HUDEP-2 (cell line): ENCODE data around the gene GPC5.
"Not testable (repeated sequence)": the region's sequence is repeated elsewhere in the genome, so short reads cannot be mapped to it uniquely, and the experiment has no call there.

Source experiments
- DNase-seq, 76 experiments: peaks; one replicate each; lab custom pipeline; 2025; ENCODE audit not compliant: unreplicated experiment in 76 of 76; lab: John Stamatoyannopoulos, UW

The GPC5 gene

GRCh38 chr13:91643394-91643793 lies 245.0 kb downstream of the GPC5 start:
- DNase-seq: peak in 38 of 76 experiments; percentile 1 to 61 (median 15)

GRCh38 chr13:91644806-91645205 lies 246.4 kb downstream of the GPC5 start:
- DNase-seq: no peak

- peak in 9 of 76 experiments; percentile 1 to 17 (median 11) for DNase-seq
Observed at GRCh38 chr13:91647361-91647990, 249.1 kb downstream of the GPC5 start.

GRCh38 chr13:91648012-91648411 lies 249.6 kb downstream of the GPC5 start:
- no peak for DNase-seq

GRCh38 chr13:91649456-91649855 lies 251.0 kb downstream of the GPC5 start:
- no peak for DNase-seq

GRCh38 chr13:91652404-91653301 lies 254.2 kb downstream of the GPC5 start:
- no peak for DNase-seq

GRCh38 chr13:91655731-91656130 lies 257.3 kb downstream of the GPC5 start:
- no peak for DNase-seq

GRCh38 chr13:91657283-91657682 lies 258.9 kb downstream of the GPC5 start:
- DNase-seq: no peak

- DNase-seq: no peak
Observed at GRCh38 chr13:91659256-91660075, 261.0 kb downstream of the GPC5 start.

- no peak for DNase-seq
Observed at GRCh38 chr13:91660076-91660415, 261.6 kb downstream of the GPC5 start.

- DNase-seq: no peak
Observed at GRCh38 chr13:91661692-91662490, 263.5 kb downstream of the GPC5 start.

- DNase-seq: no peak
Observed at GRCh38 chr13:91664039-91664438, 265.6 kb downstream of the GPC5 start.

GRCh38 chr13:91667486-91667885 lies 269.1 kb downstream of the GPC5 start:
- no peak for DNase-seq

GRCh38 chr13:91668866-91669495 lies 270.6 kb downstream of the GPC5 start:
- DNase-seq: no peak

- DNase-seq: not testable (repeated sequence)
Observed at GRCh38 chr13:91674347-91674746, 275.9 kb downstream of the GPC5 start.

GRCh38 chr13:91684746-91685145 lies 286.3 kb downstream of the GPC5 start:
- DNase-seq: no peak

GRCh38 chr13:91690944-91691343 lies 292.5 kb downstream of the GPC5 start:
- DNase-seq: no peak

- DNase-seq: no peak
Observed at GRCh38 chr13:91693466-91693865, 295.0 kb downstream of the GPC5 start.

- no peak for DNase-seq
Observed at GRCh38 chr13:91698308-91698707, 299.9 kb downstream of the GPC5 start.

- DNase-seq: no peak
Observed at GRCh38 chr13:91698767-91699166, 300.3 kb downstream of the GPC5 start.
